BJ (cell line): ENCODE data around the gene LRRK2. TPM values are rescaled to one million over a fixed set of nuclear protein-coding genes. Genes with fewer than 3 reads are reported as not detected.

Source experiments
- CTCF ChIA-PET: fragments of 350-600 bp; formaldehyde crosslinking; extraction: SDS; loops from one replicate; lab custom pipeline; 2021; ENCODE audit warnings: antibody characterized with exemption, inconsistent platforms; lab: Yijun Ruan, JAX
- POLR2A ChIA-PET: fragments of 300-600 bp; sonication (Branson Sonifier 250); formaldehyde crosslinking; extraction: SDS; loops from one replicate; lab custom pipeline; 2021; ENCODE audit warnings: antibody characterized with exemption; lab: Charles Lee
- DNase-seq: peaks from one replicate; pipeline ENCODE4 v3.0.0-alpha.2; 2011; ENCODE audit warnings: low read depth
- H3K27me3 ChIP-seq: 2 replicates; pipeline ENCODE4 v1.6.0; 2011; ENCODE audit warnings: low read length; ENCODE audit not compliant: control insufficient read depth, insufficient read depth
- H3K36me3 ChIP-seq: 2 replicates; pipeline ENCODE4 v1.5.1; 2011; ENCODE audit warnings: low read length; ENCODE audit not compliant: control insufficient read depth, insufficient read depth
- H3K4me3 ChIP-seq: 2 replicates; pipeline ENCODE4 v1.5.1; 2011; ENCODE audit warnings: low read depth, mild to moderate bottlenecking, control low read depth, low read length
- polyA plus RNA-seq: library from polyadenylated mRNA; depleted of rRNA; stranded (reverse); fragments of >200 nt; gene quantifications from 2 replicates; pipeline ENCODE4 v1.2.3, GENCODE V29; 2011
- TF ChIP-seq, protein P1 (sequence below): IDR thresholded peaks from 2 replicates; pipeline ENCODE4 v1.5.1; 2011; ENCODE audit warnings: low read depth, mild to moderate bottlenecking, control low read depth, inconsistent platforms, low read length, moderate library complexity; ENCODE audit not compliant: insufficient read depth

Gene LRRK2
- polyA plus RNA-seq, 1 experiment = 1.5 TPM

DNA sequence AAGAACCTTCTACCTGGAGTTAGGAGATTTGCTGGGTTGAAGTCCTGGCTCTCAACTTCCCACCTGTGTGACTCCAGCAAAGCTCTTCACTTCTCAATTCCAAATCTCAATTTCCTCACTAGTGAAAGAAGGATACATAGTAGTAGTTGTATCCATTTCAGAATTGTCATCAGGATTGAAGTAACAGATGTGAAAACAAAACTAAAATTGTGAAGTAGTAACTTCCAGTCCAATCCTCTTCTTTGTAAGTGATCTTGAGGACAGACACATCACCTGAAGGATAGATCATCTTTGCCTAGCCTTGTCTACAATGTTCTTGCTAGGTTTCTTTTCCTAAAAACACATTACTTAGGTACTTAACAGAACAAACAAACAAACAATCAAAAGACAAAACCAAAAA is 1.2 kb upstream of the LRRK2 start:
- Histone ChIP-seq H3K27me3 (no peaks in the 10 kb centered on the region), H3K4me3 (no peak overlapping the region), H3K36me3 (no peaks in the 10 kb centered on the region)
- TF ChIP-seq, protein P1, sequence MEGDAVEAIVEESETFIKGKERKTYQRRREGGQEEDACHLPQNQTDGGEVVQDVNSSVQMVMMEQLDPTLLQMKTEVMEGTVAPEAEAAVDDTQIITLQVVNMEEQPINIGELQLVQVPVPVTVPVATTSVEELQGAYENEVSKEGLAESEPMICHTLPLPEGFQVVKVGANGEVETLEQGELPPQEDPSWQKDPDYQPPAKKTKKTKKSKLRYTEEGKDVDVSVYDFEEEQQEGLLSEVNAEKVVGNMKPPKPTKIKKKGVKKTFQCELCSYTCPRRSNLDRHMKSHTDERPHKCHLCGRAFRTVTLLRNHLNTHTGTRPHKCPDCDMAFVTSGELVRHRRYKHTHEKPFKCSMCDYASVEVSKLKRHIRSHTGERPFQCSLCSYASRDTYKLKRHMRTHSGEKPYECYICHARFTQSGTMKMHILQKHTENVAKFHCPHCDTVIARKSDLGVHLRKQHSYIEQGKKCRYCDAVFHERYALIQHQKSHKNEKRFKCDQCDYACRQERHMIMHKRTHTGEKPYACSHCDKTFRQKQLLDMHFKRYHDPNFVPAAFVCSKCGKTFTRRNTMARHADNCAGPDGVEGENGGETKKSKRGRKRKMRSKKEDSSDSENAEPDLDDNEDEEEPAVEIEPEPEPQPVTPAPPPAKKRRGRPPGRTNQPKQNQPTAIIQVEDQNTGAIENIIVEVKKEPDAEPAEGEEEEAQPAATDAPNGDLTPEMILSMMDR = no peak
- POLR2A ChIA-PET = no interaction called here
- no peak for DNase-seq
- CTCF ChIA-PET = no interaction called here

DNA sequence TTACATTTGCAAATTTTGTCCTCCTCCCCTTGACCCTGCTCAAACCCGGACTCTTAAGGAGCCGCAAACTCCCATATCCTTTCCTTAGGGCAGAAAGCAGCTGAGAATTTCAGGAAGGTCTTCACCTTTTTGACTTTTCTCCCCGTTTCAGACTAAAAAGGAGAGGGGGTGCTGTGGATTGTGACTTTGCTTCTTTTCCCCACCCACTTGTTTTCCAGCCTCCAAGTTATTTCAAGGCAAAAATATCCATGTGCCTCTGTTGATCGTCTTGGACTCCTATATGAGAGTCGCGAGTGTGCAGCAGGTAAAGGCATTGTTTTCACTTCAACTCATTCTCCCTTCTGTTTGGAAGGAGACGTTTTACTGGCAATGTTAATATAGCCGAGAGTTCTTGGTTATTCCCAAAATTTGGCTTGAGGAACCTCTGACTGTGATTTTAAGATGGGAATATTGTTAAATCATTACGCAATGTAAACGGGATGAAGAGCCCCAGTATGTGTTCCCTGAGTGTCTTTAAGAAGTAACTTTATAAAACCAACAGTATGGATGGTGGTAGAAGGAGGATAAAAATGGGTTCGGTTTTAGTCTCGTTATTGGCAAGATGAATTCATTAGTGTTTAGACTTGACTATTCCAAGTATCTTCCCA is 663 bp downstream of the LRRK2 start:
- ChIA-PET POLR2A (no interaction called here), CTCF (interaction anchor here (1.4 kb wide), 1 partner anchor 46 kb away, joined by 3 read pairs; no protein-coding TSS in a partner anchor)
- no peaks in the 10 kb centered on the region for H3K36me3 ChIP-seq
- DNase-seq = no peak
- TF ChIP-seq, protein P1 = no peak
- H3K4me3 ChIP-seq = peak overlapping the region; percentile 58
- no peaks in the 10 kb centered on the region for H3K27me3 ChIP-seq

DNA sequence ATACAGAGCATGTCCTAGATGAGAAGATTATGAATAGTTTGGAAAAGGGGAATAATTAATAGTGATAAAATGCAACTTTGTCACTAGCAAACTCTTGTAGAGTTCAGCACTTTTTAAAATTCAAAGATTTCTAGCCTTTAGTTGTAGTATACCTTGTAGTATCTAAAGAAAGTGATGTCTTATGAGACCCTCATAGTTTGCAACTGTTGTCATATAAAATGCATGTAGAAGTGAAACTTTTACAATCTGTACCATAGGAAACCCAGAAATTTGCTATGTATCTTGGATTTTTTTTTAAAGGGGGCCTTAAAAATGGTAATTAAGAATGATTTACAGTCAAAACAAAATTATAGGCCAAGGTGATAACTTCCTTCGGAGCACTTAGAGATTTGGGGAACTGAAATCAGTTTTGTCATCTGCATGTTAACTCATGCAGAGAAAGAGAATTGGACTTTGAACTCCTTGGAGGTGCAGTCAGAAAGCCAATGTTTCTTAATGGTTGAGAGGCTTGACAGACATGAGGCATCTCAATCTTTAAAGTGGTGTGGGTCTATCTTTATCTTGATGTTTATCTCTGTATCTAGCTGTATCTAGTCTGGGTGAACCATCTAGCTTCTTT is 1.3 kb downstream of the LRRK2 start:
- POLR2A ChIA-PET = no interaction called here
- TF ChIP-seq, protein P1 = no peak
- Histone ChIP-seq H3K4me3 (peak overlapping the region; percentile 58), H3K36me3 (no peaks in the 10 kb centered on the region), H3K27me3 (no peaks in the 10 kb centered on the region)
- CTCF ChIA-PET = interaction anchor here (0.9 kb wide), 1 partner anchor 87 kb away, joined by 3 read pairs; no protein-coding TSS in a partner anchor
- DNase-seq = no peak

GRCh38 chr12:40226705-40227104 is 1.9 kb downstream of the LRRK2 start:
- Histone ChIP-seq H3K4me3 (no peak overlapping the region), H3K27me3 (no peaks in the 10 kb centered on the region), H3K36me3 (no peaks in the 10 kb centered on the region)
- peak; percentile 54 for DNase-seq
- ChIA-PET POLR2A (no interaction called here), CTCF (interaction anchor here (0.9 kb wide), 1 partner anchor 87 kb away, joined by 3 read pairs; no protein-coding TSS in a partner anchor)
- TF ChIP-seq, protein P1 = no peak

GRCh38 chr12:40227447-40227846 is 2.6 kb downstream of the LRRK2 start:
- Histone ChIP-seq H3K27me3 (no peaks in the 10 kb centered on the region), H3K36me3 (no peaks in the 10 kb centered on the region), H3K4me3 (no peak overlapping the region)
- ChIA-PET POLR2A (no interaction called here), CTCF (interaction anchor here (1.9 kb wide), 1 partner anchor 10 kb away, joined by 5 read pairs; no protein-coding TSS in a partner anchor)
- TF ChIP-seq, protein P1 = no peak
- no peak for DNase-seq
